ENCODE data around the gene BCL11B.

The BCL11B gene

DNA sequence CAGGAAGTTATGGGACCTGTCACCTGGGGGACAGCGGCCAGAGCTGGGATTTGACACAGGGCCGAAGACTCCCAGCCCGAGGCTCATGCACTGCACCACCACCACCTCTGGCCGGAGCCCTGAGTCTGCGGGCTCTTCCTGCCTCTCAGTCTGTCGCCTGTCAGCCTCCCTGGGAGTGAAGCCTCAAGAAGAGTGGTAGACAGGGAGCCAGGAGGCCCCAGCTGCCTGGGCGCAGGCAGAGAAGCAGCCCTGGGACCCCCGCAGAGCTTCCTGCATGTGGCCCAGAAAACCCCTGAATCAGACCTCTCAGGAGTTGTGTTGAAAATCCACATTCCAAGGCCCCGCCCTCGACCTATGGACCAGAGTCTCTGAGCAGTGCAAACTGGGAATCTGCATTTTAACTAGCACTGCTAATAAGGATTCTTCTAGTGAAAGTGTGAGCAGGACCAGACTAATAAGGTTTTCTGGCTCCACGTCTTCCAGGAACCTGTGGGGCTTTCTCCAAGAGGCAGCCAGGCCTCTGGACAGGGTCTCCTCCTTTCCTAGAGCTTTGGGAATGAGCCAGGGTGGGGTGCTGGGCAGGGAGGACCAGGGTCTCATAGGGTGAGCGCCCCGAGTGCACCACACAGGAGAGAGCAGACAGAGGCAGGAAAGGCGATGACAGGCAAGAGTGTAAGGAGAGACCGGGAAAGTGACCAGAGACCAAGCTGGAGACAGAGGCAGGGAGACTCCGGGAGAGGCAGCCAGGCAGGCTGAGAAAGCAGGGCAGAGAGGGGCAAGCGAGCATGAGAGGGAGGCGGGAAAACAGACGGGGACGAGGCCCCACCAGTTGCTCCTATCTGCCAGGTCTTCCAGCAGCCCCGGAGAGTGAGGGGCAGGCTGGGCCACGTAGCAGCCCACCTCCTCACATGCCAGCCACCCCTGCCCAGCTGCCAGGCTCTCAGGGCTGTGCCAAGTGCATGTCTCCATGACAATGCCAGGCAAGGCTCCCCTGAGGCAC is 112.4 kb downstream of the BCL11B start:
- DNase-seq (ENCODE audit: low spot score): no peak

DNA sequence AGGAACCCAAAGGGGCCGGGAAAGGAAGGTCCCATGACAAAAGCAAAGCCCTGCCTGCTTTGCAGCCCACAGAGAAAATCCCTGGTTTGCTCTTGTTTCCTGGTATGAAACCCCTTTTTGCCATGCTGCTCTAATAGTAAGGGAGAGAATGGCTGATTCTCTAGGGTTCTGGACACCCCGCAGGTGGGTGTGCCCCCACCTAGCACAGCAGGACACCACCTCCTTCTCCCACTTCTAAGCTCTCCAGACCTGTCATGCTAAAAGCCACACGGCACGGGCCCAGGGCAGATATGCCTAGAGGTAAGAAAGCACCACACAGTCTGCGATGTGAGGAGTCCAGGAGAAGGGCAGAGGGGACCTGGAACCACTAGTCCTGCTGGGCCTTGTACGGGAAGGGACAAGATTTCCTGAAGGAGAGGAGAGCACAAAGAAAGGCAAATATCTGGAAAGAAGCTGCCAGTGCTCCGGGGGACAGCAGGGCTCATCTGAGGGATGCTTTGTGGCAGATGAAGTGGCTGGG is 113.3 kb downstream of the BCL11B start:
- DNase-seq (ENCODE audit: low spot score): no peak

DNA sequence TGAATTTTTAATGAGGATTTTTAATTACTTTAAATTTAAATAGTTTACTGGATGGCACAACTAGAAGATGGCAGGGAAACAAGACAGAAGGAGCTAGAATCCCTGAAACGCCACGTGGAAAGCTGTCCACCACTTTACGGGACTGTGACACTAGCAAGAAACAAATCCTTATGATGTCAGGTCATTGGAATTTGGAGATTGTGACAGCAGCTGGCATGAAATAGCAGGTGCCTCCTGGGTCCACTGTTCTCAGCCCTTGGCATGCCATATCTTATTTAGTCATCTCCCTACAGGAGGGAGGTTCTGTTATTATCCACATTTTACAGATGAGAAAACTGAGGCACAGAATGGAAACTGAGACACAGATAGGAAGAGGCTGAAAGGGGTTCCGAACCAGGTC is 113.8 kb downstream of the BCL11B start:
- DNase-seq (ENCODE audit: low spot score): no peak

- DNase-seq (ENCODE audit: low spot score): no peak
These were observed 114.3 kb downstream of the BCL11B start for GRCh38 chr14:99157676-99158075.

- DNase-seq (ENCODE audit: low spot score): no peak
These were observed 114.8 kb downstream of the BCL11B start for GRCh38 chr14:99157246-99157645.

DNA sequence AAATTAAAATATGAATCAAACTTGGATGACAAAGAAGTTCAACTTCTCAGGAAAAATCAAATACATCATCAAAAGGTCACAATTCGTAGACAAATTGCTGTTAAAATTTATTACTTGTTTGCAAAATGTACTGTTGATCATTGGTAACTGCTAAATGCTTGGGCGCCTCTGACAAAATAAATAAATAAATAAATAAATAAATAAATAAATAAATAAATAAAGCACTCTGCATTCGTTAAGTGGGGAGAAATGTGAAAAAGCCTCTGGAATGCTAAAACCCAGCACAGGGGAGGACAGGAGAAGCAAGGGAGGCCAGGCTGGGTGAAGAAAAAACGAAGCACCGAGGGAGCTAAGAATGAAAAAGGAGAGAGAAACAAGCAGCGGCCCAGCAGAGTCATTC is 115.2 kb downstream of the BCL11B start:
- DNase-seq (ENCODE audit: low spot score): no peak

- no peak for DNase-seq (ENCODE audit: low spot score)
These were observed 115.9 kb downstream of the BCL11B start for GRCh38 chr14:99156090-99156425.

DNA sequence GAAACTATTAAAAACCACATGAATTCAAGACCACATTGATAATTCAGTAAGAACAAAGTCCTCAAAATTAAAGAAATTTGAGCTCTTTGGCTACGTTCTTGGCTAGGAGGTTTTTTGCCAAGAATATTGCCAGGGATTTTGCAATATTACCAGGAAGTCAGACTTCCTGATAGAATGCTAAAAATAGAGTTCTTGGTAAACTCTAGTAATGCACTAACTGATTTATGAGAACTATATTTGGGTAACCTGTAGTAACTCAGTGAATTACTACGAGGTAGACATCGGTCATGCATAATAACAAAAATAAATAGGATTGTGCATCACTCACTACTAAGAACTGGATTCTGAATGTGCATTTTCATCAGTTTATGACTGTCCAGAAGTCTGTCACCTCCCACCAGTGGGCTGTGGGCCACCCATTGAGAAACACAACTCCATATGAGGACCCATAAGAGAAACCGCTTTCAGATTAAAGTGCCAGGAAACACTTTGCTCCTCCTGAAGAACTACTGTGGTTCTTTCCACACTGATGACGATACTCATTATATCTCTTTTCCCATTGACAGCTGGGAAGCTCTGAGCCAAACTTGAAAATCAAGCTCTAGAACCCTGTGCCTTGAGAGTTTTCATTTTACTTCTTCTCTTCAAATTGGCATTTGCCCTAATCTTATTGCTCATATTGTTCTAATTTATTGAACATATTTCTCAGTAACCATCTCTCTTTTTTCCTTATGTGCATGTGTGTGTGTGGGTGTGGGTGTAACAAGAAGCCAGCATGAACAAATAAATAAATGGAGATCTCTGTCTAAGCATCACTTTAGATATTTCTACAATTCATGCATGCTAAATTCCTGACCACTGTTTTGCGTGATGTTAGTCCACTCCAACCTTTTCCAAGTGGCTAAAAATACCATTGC is 116.6 kb downstream of the BCL11B start:
- DNase-seq (ENCODE audit: low spot score): no peak

- no peak for DNase-seq (ENCODE audit: low spot score)
These were observed 121.8 kb downstream of the BCL11B start for GRCh38 chr14:99150236-99150635.

- no peak for DNase-seq (ENCODE audit: low spot score)
These were observed 123.0 kb downstream of the BCL11B start for GRCh38 chr14:99148861-99149610.

DNA sequence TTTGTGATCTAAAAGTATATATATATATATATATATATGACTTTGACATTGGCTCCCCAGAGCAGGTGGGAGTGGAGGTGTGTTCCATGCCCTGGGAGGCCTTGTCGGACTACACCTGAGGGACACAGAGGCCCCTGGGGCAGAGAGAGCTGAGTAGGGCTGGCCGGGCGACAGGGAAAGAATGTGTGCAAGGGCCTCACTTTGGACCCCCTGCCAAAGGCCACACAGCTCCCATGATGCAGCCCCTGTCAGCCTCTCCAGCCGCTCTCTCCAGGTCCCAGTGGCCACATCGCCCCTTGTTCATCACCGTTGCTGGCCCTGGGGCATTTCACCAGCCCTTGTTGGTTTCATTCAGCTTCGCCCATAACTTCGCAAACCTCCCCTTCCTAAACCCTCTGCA is 123.9 kb downstream of the BCL11B start:
- DNase-seq (ENCODE audit: low spot score): no peak

DNA sequence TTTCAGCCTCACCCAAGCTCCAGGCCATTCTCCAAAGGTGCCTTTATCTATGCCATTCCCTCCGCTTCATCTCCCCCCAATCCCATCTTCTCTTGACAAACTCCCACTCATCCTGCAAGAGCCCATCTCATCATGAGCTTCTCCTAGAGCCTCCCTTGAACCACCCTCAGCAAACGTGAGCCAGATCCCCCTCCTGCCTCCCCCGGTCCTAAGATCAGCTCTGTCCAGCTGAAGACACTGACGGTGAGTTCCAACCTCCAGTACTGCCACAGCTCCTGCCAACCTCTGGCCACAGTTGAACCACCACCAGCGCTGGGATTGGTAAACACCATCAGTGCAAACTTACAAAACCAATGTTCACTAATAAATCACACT is 124.6 kb downstream of the BCL11B start:
- DNase-seq (ENCODE audit: low spot score): no peak

DNA sequence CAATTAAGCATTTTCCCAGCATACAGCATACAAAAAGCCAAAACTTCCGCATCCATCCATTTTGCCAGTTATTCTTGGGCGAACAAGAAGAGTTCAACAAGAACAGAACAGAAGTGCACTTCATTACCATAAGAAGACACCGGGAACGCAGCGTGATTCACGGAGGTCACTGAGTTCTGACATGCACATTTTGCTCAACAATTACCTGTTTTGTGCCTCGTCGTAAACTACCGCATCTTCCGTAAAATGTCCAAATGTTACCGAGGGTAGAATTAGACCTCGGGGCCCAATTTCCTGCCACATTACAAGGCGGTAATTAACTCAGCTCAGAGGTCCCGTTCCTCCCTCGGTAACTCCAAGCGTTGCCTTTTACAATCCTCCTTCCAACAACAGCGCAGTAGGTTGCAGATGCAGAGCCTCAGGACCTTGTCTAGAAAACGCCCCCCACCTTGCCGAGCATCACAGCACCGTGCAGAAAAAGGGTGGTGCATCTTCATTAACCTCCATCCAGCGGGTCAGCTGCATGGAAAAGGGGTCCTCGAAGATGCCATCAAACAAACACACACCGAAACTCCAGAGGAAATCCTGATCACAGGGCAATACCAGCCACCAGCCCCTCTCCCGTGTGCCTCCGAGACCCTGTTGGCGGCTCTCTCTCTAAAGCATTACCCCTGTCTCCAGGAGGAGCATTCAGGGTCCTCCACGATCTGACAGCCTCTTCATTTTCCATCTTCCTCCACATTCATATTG is 125.2 kb downstream of the BCL11B start:
- DNase-seq (ENCODE audit: low spot score): no peak

DNA sequence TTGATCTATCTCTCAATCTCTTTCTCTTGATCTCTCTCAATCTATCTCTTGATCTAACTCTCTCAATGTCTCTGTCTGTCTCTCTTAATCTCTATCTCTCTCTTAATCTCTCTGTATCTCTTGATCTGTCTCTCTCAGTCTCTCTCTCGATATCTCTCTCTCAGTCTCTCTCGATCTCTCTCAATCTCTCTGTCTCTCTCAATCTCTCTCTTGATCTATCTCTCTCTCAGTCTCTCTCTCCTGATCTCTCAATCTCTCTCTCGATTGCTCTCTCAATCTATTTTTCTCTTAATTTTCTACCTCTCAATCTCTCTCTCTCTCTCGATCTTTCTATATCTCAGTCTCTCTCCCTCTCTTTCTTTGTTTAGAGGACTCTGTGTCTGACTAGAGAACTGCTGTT is 126.7 kb downstream of the BCL11B start:
- no peak for DNase-seq (ENCODE audit: low spot score)

- DNase-seq (ENCODE audit: low spot score): no peak
These were observed 128.2 kb downstream of the BCL11B start for GRCh38 chr14:99143793-99144192.

GRCh38 chr14:99143126-99143525 is 128.9 kb downstream of the BCL11B start:
- DNase-seq (ENCODE audit: low spot score): no peak

GRCh38 chr14:99141236-99141635 is 130.8 kb downstream of the BCL11B start:
- no peak for DNase-seq (ENCODE audit: low spot score)

DNA sequence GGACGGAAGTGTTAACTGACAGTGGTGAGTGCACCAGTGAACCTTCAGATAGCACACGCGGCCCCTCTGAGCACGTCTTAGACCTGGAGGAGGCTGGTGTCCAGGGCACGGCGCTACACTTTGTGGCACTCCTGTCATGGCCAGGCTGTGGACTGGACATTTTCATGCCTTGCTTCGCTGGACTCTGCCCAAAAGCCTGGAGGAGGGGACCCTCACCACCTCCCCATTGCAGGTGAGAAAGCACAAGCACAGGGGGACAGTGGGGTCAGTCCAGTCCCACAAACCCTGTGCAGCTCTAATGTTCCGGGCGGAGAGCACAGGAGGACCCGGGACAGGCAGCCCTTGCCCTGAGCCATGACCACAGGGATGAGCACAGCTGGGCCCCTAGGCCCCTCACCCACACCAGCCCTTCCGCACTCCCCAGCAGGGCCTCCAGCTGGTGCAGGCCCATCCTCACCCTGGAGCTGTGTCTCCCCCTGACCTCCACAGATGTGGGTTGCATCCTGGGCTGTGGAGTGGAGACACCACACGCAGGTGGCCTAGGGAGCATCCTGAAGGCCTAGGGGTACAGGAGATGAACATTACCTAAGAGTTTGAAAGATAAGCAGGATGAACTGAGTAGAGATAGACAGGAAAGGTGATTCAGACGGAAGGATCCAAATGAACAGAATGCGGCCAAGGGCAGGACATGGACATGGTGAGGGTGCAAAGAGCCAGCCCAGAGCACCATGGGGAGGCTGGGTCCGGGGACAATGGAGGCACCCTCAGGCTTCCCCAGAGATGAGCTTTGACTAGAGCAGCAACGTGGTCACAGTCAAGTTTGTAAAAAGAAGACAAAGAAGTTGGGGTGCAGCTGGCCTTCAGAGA is 132.8 kb downstream of the BCL11B start:
- no peak for DNase-seq (ENCODE audit: low spot score)

DNA sequence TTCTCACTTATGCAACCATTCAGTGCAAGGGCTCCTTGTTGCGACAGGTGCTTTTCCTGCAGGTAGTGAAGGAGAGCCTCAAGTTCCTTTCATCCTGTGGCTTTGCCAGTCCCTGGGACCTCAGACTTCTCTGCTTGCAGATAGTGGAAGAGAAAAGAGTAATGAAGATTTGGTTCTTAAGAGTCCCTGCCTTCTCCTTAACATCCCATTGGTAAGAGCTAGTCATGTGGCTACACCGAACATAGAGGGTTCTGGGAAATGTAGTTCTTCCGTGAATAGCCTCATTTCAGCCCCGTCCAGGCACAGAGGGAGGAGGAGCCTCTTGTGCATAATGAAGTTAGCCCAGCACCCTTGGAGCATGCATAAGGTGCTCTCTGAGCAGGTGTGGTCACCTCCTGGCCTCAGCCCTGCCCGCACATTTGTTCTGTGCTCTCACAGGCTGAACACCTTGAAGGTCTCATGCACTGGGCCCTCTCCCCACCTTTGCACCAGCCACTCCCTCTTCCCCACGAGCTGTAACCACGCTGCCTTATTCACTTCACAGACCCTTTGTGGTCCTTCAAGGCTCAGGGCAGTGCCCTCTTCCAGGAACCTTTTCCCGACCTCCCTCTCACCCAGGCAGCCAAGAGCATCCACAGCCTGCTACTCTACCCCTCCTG is 134.0 kb downstream of the BCL11B start:
- DNase-seq (ENCODE audit: low spot score): no peak
